ENCODE results near the gene NPNT. TPM values are rescaled to one million over a fixed set of nuclear protein-coding genes. Genes with fewer than 3 reads are reported as not detected.
A peak's percentile ranks its signal among the peaks of the same experiment; 100 is the strongest.

The NPNT gene
- total RNA-seq, 1 donor from 2014 or later = under 0.01 TPM

DNA sequence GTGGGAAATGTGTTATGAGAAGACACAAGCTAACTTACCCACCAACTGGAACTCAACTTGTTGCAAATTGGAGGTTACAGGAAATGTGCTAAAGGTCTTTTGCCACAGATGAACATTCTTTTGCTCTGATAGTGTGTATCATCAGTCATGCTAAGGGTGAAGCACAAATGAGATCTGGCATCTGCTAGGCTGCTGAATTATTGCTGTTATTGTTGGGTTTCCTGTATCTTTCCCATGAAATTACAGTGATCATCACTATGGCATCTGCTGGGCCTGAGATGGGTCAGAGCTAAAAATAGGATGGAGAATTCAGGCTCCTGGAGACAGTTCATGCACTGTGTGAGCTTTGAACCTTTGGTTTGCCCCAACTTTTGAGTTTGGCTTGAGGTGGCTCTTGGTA lies 124.5 kb downstream of the NPNT start:
- DNase-seq (ENCODE audit: low read depth in 2 of 2) = peak in 1 of 2 donors; percentile 39

Other genes with a start within 250 kb of the NPNT start
- gene INTS12, start 186.8 kb upstream of the NPNT start, total RNA-seq = 8.1 and 12.1 TPM in 2 replicates
- 5.4 and 5.9 TPM in 2 replicates for gene GSTCD, start 186.7 kb upstream of the NPNT start, total RNA-seq